T-helper 1 cell treated with Interleukin-12 subunit alpha and Interleukin-12 subunit beta and Interleukin-4 antibody, amounts not matched to agents 30 ng/mL and 1 ng/mL, for 36 hours (primary cell): ENCODE data around the gene NTPCR. TPM values are rescaled to one million over a fixed set of nuclear protein-coding genes. Genes with fewer than 3 reads are reported as not detected.
"Not testable (repeated sequence)": the region's sequence is repeated elsewhere in the genome, so short reads cannot be mapped to it uniquely, and the experiment has no call there.

ENCODE experiments used
- intact Hi-C: fragments of 100-400 bp; cut with micrococcal nuclease; formaldehyde crosslinking; loops from one replicate; pipeline ENCODE4 v1.15.1; 2024
- total RNA-seq: library from RNA; stranded (reverse); gene quantifications from 2 replicates; pipeline ENCODE4 v1.2.3, GENCODE V29; 2022

The NTPCR gene
- total RNA-seq, 1 donor from 2014 or later, result 26.7 TPM

- intact Hi-C loops, result no loop called here
Observed at GRCh38 chr1:232983375-232983774, 33.0 kb downstream of the NTPCR start.

- intact Hi-C loops, result no loop called here
Observed at GRCh38 chr1:232983817-232984567, 33.6 kb downstream of the NTPCR start.

- intact Hi-C loops, result no loop called here
Observed at GRCh38 chr1:232984577-232985425, 34.4 kb downstream of the NTPCR start.

- intact Hi-C loops, result no loop called here
Observed at GRCh38 chr1:232985882-232986526, 35.6 kb downstream of the NTPCR start.

GRCh38 chr1:232986527-232986922 lies 36.1 kb downstream of the NTPCR start:
- intact Hi-C loops, result no loop called here

- intact Hi-C loops, result no loop called here
Observed at GRCh38 chr1:232987046-232987773, 36.8 kb downstream of the NTPCR start.

GRCh38 chr1:232987774-232988140 lies 37.3 kb downstream of the NTPCR start:
- intact Hi-C loops, result no loop called here

- intact Hi-C loops, result no loop called here
Observed at GRCh38 chr1:232988572-232989040, 38.2 kb downstream of the NTPCR start.

- intact Hi-C loops, result no loop called here
Observed at GRCh38 chr1:232990176-232991128, 40.0 kb downstream of the NTPCR start.

GRCh38 chr1:232991238-232991637 lies 40.8 kb downstream of the NTPCR start:
- intact Hi-C loops, result no loop called here

- intact Hi-C loops, result no loop called here
Observed at GRCh38 chr1:232992227-232992626, 41.8 kb downstream of the NTPCR start.

GRCh38 chr1:232993555-232993954 lies 43.1 kb downstream of the NTPCR start:
- intact Hi-C loops, result no loop called here

GRCh38 chr1:232995189-232995588 lies 44.8 kb downstream of the NTPCR start:
- intact Hi-C loops, result no loop called here

- intact Hi-C loops, result no loop called here
Observed at GRCh38 chr1:232996143-232996542, 45.7 kb downstream of the NTPCR start.

GRCh38 chr1:232998138-232998537 lies 47.7 kb downstream of the NTPCR start:
- intact Hi-C loops, result no loop called here

- intact Hi-C loops, result no loop called here
Observed at GRCh38 chr1:232998646-232999045, 48.2 kb downstream of the NTPCR start.

- intact Hi-C loops, result no loop called here
Observed at GRCh38 chr1:232999956-233000625, 49.7 kb downstream of the NTPCR start.

- intact Hi-C loops, result not testable (repeated sequence)
Observed at GRCh38 chr1:233003638-233004037, 53.2 kb downstream of the NTPCR start.

- intact Hi-C loops, result no loop called here
Observed at GRCh38 chr1:233004451-233004850, 54.0 kb downstream of the NTPCR start.

- intact Hi-C loops, result no loop called here
Observed at GRCh38 chr1:233005156-233005555, 54.7 kb downstream of the NTPCR start.
